GM12878 (cell line): ENCODE results near the gene POU3F4. TPM values are rescaled to one million over a fixed set of nuclear protein-coding genes. Genes with fewer than 3 reads are reported as not detected.

Experiments
- ATAC-seq: fragments of 200-7000 bp; cut with Tn5 transposase; 3 replicates; pipeline ENCODE4 v1.9.1; 2020; ENCODE audit warnings: mild to moderate bottlenecking, moderate library complexity
- BruUV-seq: library from RNA; stranded (reverse); fragments of 400-500 nt; replicated peaks from 2 replicates; lab custom pipeline; 2021; lab: Mats Ljungman, UMichigan
- CTCF ChIA-PET: fragments of 300-600 bp; sonication (Branson Sonifier 250); formaldehyde crosslinking; extraction: SDS; loops from one replicate; lab custom pipeline; 2021; ENCODE audit warnings: inconsistent platforms; lab: Yijun Ruan, JAX
- POLR2A ChIA-PET: fragments of 350-600 bp; formaldehyde crosslinking; extraction: SDS; loops from one replicate; lab custom pipeline; 2021; ENCODE audit warnings: inconsistent platforms; lab: Charles Lee
- RAD21 ChIA-PET: fragments of 300-600 bp; sonication (Branson Sonifier 250); formaldehyde crosslinking; loops from one replicate; lab custom pipeline; 2023; ENCODE audit warnings: antibody characterized with exemption; ENCODE audit not compliant: unreplicated experiment; lab: Charles Lee
- SMC1A ChIA-PET: fragments of 300-600 bp; sonication (Branson Sonifier 250); formaldehyde crosslinking; loops from one replicate; lab custom pipeline; 2023; ENCODE audit not compliant: unreplicated experiment, uncharacterized antibody; lab: Charles Lee
- DNase-seq: peaks from one replicate; pipeline ENCODE4 v3.0.0-alpha.2; 2011; ENCODE audit warnings: low read depth, low spot score
- FAIRE-seq: peaks from 3 replicates; lab custom pipeline; 2011; peaks lifted over from hg19 to GRCh38; lab: Jason Lieb, UNC
- H2AFZ ChIP-seq: 2 replicates; pipeline ENCODE4 v1.6.0; 2011; ENCODE audit warnings: low read depth, low read length, control low read depth; ENCODE audit not compliant: control insufficient read depth
- H3K27ac ChIP-seq: 2 replicates; pipeline ENCODE4 v1.5.1; 2011; ENCODE audit warnings: control low read depth; ENCODE audit not compliant: control insufficient read depth, insufficient read depth
- H3K27me3 ChIP-seq, 2 experiments: replicated peaks in 1 of 2; 2 replicates each; pipeline versions ENCODE4 v1.6.0 to v1.6.1; 2011; ENCODE audit warnings: low read length in 1 of 2; ENCODE audit not compliant: control insufficient read depth in 2 of 2, insufficient read depth in 2 of 2
- H3K36me3 ChIP-seq, 2 experiments: 2 replicates each; pipeline ENCODE4 v1.5.1; 2011; ENCODE audit warnings: low read length in 1 of 2; ENCODE audit not compliant: control insufficient read depth in 2 of 2, insufficient read depth in 2 of 2
- H3K4me1 ChIP-seq: 2 replicates; pipeline ENCODE4 v1.6.1; 2011; ENCODE audit warnings: mild to moderate bottlenecking, low read length, moderate library complexity, mixed read lengths; ENCODE audit not compliant: control insufficient read depth, insufficient read depth
- H3K4me2 ChIP-seq: 2 replicates; pipeline ENCODE4 v1.6.0; 2011; ENCODE audit warnings: control low read depth; ENCODE audit not compliant: control insufficient read depth, insufficient read depth
- H3K4me3 ChIP-seq: fragments of 200-600 bp; sonication (generic); 2 replicates; pipeline ENCODE4 v1.5.1; 2016
- H3K79me2 ChIP-seq: 2 replicates; pipeline ENCODE4 v1.6.0; 2011; ENCODE audit warnings: low read length; ENCODE audit not compliant: control insufficient read depth, insufficient read depth
- H3K9ac ChIP-seq: 2 replicates; pipeline ENCODE4 v1.8.0; 2011; ENCODE audit warnings: low read length, control low read depth, mixed read lengths; ENCODE audit not compliant: control insufficient read depth, insufficient read depth
- H3K9me3 ChIP-seq: replicated peaks from 3 replicates; pipeline ENCODE4 v1.5.1; 2011; ENCODE audit warnings: mild to moderate bottlenecking, low read length; ENCODE audit not compliant: control insufficient read depth, insufficient read depth
- H4K20me1 ChIP-seq: 2 replicates; pipeline ENCODE4 v1.6.0; 2011; ENCODE audit not compliant: control insufficient read depth, insufficient read depth
- BCL3 ChIP-seq: IDR thresholded peaks from 2 replicates; pipeline ENCODE4 v1.6.1; 2011; ENCODE audit warnings: borderline replicate concordance, low read depth, mild to moderate bottlenecking, moderate library complexity, low read length; ENCODE audit not compliant: insufficient read depth, poor library complexity, severe bottlenecking
- EZH2 ChIP-seq: IDR thresholded peaks from 2 replicates; pipeline ENCODE4 v1.6.1; 2012; ENCODE audit warnings: low read depth, mild to moderate bottlenecking, control low read depth, inconsistent platforms, low read length, borderline replicate concordance; ENCODE audit not compliant: control insufficient read depth
- HCFC1 ChIP-seq: fragments of 150-350 bp; IDR thresholded peaks from 2 replicates; pipeline ENCODE4 v1.6.1; 2014; ENCODE audit warnings: low read length
- KDM1A ChIP-seq: fragments of 200-600 bp; sonication (generic); IDR thresholded peaks from 2 replicates; pipeline ENCODE4 v1.6.1; 2016; ENCODE audit warnings: borderline replicate concordance
- NBN ChIP-seq: fragments of 450-650 bp; IDR thresholded peaks from 2 replicates; pipeline ENCODE4 v1.6.1; 2016
- NFYA ChIP-seq: IDR thresholded peaks from 2 replicates; pipeline ENCODE4 v1.6.1; 2011; ENCODE audit warnings: low read depth, mild to moderate bottlenecking, low read length, improper control_type of control experiment, borderline replicate concordance
- RFX5 ChIP-seq: IDR thresholded peaks from 2 replicates; pipeline ENCODE4 v1.6.1; 2011; ENCODE audit warnings: low read depth, low read length, improper control_type of control experiment
- SREBF2 ChIP-seq: IDR thresholded peaks from 2 replicates; pipeline ENCODE4 v1.6.1; 2012; ENCODE audit warnings: mild to moderate bottlenecking, low read length
- SUPT20H ChIP-seq: IDR thresholded peaks from 2 replicates; pipeline ENCODE4 v1.6.1; 2011; ENCODE audit warnings: low read depth, mild to moderate bottlenecking, low read length, moderate library complexity, borderline replicate concordance; ENCODE audit not compliant: control insufficient read depth
- ZNF622 ChIP-seq: fragments of 450-650 bp; IDR thresholded peaks from 2 replicates; pipeline ENCODE4 v1.6.1; 2017; ENCODE audit warnings: mild to moderate bottlenecking, inconsistent platforms
- ZSCAN29 ChIP-seq: fragments of 450-650 bp; IDR thresholded peaks from 2 replicates; pipeline ENCODE4 v1.6.1; 2017; ENCODE audit warnings: mild to moderate bottlenecking, moderate library complexity
- WGBS: methylation state at CpG from one replicate; pipeline ENCODE4 v1.1.6; 2016; ENCODE audit warnings: low lambda C conversion rate; ENCODE audit not compliant: insufficient replicate concordance, insufficient coverage; ENCODE audit errors: missing lambda C conversion rate; 5-methylcytosine and 5-hydroxymethylcytosine counted together
- in situ Hi-C: fragments of 300-500 bp; cut with MboI; formaldehyde crosslinking; loops from 9 replicates; pipeline ENCODE4 v1.14.3; 2018; ENCODE audit warnings: mixed read lengths
- intact Hi-C: fragments of 100-400 bp; cut with micrococcal nuclease; formaldehyde crosslinking; loops from one replicate; pipeline ENCODE4 v1.14.2; 2022; ENCODE audit not compliant: unreplicated experiment
- polyA plus RNA-seq, 11 experiments: library from polyadenylated mRNA; depleted of rRNA in 4 of 11; unstranded in 6 of 11; stranded (reverse) in 5 of 11; fragments of >200 nt; fragmentation: Nextera tagmentation in 4 of 11; fragmentation: Illumina TruSeq in 1 of 11; extraction: Ambion mirVana in 4 of 11; extraction: Trizol in 1 of 11; gene quantifications; 1 replicate in 1 of 11; 2 replicates in 10 of 11; pipeline versions ENCODE4 v1.2.1 to v1.2.3, GENCODE V29; 2011 to 2016; ENCODE audit warnings: inconsistent platforms in 2 of 11, missing spikeins in 2 of 11, low read depth in 1 of 11
- total RNA-seq, 4 experiments: library from RNA; depleted of rRNA in 3 of 4; stranded (reverse); fragments of >200 nt in 3 of 4; fragmentation: Illumina TruSeq in 1 of 4; extraction: Trizol in 1 of 4; gene quantifications; 2 replicates each; pipeline versions ENCODE4 v1.2.1 to v1.2.3, GENCODE V29; 2013 to 2021
- TF ChIP-seq, protein P1 (sequence below): fragments of 450-650 bp; IDR thresholded peaks from 2 replicates; pipeline ENCODE4 v1.6.1; 2018; ENCODE audit warnings: borderline replicate concordance, mild to moderate bottlenecking; ENCODE audit not compliant: partially characterized antibody

Gene POU3F4
- total and polyA plus RNA-seq, 10 of the 15 experiments (the other 5 are each of a cell fraction or from before 2014, with no cell fraction given) = 0.01 TPM; not detected in 9

DNA sequence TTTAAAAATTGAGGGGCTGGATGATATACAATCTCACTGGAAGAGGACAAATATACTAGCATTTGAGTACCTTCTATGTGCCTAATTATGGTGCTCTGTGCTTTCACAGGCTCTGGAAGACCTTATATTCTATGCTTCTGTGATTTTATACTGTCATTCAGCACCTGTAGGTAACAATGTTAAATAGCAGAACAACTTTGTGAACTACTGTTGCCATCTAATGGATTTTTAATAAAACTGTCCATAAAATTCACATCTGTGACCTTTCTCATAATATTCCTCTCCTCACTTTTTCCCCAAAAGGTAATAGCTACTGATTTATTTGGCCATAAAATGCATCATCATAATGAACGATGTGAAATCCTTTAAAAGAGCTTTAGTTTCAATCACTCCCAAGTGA lies 21.9 kb downstream of the POU3F4 start:
- Histone ChIP-seq H3K27me3 (no peaks in the 10 kb centered on the region), H3K27ac (no peak overlapping the region), H3K79me2 (no peaks in the 10 kb centered on the region), H3K9ac (no peak overlapping the region), H3K4me1 (no peaks in the 10 kb centered on the region), H3K36me3 (no peaks in the 10 kb centered on the region), H3K9me3 (no peaks in the 10 kb centered on the region), H3K4me2 (no peak overlapping the region), H4K20me1 (no peaks in the 10 kb centered on the region), H3K4me3 (no peak overlapping the region), H2AFZ (no peak overlapping the region)
- TF ChIP-seq EZH2 (no peak), KDM1A (no peak), NBN (no peak), HCFC1 (no peak), SREBF2 (no peak), ZNF622 (no peak), RFX5 (no peak), ZSCAN29 (no peak), SUPT20H (no peak), BCL3 (no peak), NFYA (no peak)
- TF ChIP-seq, protein P1, sequence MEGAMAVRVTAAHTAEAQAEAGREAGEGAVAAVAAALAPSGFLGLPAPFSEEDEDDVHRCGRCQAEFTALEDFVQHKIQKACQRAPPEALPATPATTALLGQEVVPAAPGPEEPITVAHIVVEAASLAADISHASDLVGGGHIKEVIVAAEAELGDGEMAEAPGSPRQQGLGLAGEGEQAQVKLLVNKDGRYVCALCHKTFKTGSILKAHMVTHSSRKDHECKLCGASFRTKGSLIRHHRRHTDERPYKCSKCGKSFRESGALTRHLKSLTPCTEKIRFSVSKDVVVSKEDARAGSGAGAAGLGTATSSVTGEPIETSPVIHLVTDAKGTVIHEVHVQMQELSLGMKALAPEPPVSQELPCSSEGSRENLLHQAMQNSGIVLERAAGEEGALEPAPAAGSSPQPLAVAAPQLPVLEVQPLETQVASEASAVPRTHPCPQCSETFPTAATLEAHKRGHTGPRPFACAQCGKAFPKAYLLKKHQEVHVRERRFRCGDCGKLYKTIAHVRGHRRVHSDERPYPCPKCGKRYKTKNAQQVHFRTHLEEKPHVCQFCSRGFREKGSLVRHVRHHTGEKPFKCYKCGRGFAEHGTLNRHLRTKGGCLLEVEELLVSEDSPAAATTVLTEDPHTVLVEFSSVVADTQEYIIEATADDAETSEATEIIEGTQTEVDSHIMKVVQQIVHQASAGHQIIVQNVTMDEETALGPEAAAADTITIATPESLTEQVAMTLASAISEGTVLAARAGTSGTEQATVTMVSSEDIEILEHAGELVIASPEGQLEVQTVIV = no peak
- DNase-seq (no peak), ATAC-seq (no peak), FAIRE-seq (no peak)
- intact Hi-C loops (no loop called here), in situ Hi-C loops (no loop called here)
- CTCF ChIA-PET = interaction anchor here (0.6 to 1.2 kb wide), 3 partner anchors 60 to 516 kb away, joined by 3 read pairs; no protein-coding TSS in a partner anchor
- no TSS peak for BruUV-seq
- RAD21 ChIA-PET = no interaction called here
- SMC1A ChIA-PET = interaction anchor here (0.9 to 1.0 kb wide), 2 partner anchors 10 to 11 kb away, joined by 3 to 4 read pairs; no protein-coding TSS in a partner anchor
- POLR2A ChIA-PET = no interaction called here
- 18% methylated on average over 1 of the region's 1 CpG for WGBS
